GM19043 (cell line): ENCODE data around the gene CETP.
A peak's percentile ranks its signal among the peaks of the same experiment; 100 is the strongest.
"Not testable (repeated sequence)": the region's sequence is repeated elsewhere in the genome, so short reads cannot be mapped to it uniquely, and the experiment has no call there.

Experiments
- ATAC-seq: cut with Tn5 transposase; IDR thresholded peaks from one replicate; pipeline ENCODE4 v1.9.1; 2021; ENCODE audit warnings: low read depth; ENCODE audit not compliant: unreplicated experiment

Gene CETP

DNA sequence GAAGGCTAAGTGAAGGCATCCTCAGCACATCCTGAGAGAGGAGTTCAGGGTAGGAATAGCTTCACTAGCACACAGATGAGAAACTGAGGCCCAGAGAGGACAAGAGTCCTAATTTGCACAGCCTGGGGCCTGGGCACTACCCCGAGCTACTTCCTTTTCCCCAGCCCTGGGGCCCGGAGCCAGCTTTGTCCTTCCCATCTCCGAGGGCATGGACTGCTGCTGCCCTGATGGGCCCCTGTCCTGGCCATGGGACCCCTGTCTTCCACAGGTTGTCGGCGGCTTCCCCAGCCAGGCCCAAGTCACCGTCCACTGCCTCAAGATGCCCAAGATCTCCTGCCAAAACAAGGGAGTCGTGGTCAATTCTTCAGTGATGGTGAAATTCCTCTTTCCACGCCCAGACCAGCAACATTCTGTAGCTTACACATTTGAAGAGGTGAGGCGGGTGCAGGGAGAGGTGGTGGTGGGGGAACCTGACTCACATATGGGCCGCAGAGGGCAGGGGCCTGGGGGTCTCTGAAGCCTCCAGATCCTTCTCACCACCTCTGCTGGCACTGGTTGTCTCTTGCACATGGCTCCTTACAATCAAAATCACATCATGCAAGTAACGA is 16.2 kb downstream of the CETP start:
- ATAC-seq: no peak

GRCh38 chr16:56980201-56980535 is 18.4 kb downstream of the CETP start:
- no peak for ATAC-seq

GRCh38 chr16:56980792-56981724 is 19.3 kb downstream of the CETP start:
- no peak for ATAC-seq

- ATAC-seq: no peak
Measured at GRCh38 chr16:56981729-56982271, 20.1 kb downstream of the CETP start.

DNA sequence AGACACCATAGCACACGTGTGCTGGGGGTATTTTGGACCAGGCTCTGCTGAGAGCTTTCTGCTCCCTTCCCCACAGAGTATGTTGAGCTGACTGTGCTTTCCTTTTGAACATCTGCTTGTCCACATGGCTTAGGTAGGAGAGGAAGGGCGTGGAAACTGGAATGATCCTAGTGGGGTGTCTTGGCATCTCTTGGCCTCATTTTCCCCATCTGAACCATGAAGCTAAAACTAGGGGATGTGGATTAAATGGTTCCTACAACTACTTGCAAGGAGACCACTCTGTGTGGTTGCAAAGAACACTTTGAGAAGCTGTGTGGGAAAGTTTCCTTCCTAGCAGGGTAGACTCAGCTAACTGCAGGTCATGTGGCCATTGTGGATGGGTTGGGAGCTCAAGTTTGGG is 20.9 kb downstream of the CETP start:
- no peak for ATAC-seq

DNA sequence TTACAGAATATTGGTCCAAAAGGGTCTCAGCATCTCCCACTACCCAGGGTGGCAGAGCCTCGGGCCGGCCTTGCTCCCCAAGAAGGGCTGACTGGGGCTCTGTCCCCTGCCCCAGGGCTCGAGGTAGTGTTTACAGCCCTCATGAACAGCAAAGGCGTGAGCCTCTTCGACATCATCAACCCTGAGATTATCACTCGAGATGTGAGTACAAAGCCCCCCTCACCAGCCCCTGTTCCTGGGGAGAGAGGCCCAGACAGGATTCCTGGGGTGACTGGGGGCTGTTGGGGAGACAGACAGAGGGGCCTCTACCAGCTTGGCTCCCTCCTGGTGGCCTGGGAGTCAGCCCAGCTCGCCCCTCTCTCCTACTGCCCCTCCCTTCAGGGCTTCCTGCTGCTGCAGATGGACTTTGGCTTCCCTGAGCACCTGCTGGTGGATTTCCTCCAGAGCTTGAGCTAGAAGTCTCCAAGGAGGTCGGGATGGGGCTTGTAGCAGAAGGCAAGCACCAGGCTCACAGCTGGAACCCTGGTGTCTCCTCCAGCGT is 21.5 kb downstream of the CETP start:
- no peak for ATAC-seq

DNA sequence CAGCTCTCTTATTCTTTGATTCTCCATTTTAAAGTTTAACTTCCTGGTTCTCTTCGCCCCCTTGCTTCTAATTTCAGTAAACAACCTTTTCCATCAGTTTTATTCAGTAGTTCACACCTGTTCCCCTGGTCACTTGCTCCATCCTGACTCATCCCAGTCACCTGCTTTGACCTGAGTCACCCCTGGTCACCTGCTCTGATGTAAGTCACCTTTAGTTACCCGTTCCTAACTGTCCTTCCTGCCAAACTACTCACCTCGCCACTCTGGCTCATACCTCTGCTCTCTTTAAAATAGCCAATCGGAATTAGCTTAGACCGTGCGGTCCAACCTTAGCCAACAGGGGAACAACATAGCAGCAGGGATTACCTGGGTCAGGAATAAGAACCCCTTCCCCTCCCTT is 22.9 kb downstream of the CETP start:
- ATAC-seq: no peak

- no peak for ATAC-seq
Measured at GRCh38 chr16:56985288-56985961, 23.7 kb downstream of the CETP start.

GRCh38 chr16:56985962-56986360 is 24.2 kb downstream of the CETP start:
- no peak for ATAC-seq

- no peak for ATAC-seq
Measured at GRCh38 chr16:56986361-56986760, 24.6 kb downstream of the CETP start.

DNA sequence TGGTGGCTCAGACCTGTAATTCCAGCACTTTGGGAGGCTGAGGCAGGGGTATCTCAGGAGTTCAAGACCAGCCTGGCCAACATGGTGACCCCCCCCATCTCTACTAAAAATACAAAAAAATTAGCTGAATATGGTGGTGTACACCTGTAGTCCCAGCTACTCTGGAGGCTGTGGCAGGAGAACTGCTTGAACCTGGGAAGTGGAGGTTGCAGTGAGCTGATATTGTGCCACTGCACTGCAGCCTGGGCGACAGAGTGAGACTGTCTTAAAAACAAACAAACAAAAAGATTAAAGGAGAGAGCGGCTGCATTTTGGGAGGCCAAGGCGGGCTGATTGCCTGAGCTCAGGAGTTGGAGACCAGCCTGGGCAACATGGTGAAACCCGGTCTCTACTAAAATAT is 25.2 kb downstream of the CETP start:
- not testable (repeated sequence) for ATAC-seq

GRCh38 chr16:56987692-56988091 is 25.9 kb downstream of the CETP start:
- ATAC-seq: no peak

GRCh38 chr16:56988161-56988947 is 26.6 kb downstream of the CETP start:
- no peak for ATAC-seq

- ATAC-seq: peak; percentile 82
Measured at GRCh38 chr16:56988948-56989945, 27.5 kb downstream of the CETP start, which contains the start of gene NLRC5. NLRC5 (plus strand) TSS chr16:56989557; CDS start chr16:57020713, 31,156 bp downstream.

DNA sequence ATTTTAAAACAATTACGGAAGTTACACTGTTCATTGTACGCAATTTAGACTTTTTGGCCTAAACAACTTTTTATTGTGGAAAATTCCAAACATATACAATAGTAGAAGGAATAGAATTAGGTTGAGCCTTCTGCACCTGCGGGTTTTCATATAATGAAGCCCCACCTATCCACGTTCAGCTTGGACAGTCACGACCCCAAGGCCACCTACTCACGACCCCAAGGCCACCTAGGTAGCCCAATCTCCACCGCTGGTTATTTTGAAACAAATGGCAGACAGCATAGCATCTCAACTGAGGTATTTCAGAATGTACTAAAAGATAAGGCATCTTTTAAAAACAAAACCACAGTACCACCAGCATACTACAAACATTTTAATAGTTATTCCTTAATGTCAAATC is 28.2 kb downstream of the CETP start:
- ATAC-seq: no peak

- no peak for ATAC-seq
Measured at GRCh38 chr16:56990407-56991286, 28.9 kb downstream of the CETP start.

DNA sequence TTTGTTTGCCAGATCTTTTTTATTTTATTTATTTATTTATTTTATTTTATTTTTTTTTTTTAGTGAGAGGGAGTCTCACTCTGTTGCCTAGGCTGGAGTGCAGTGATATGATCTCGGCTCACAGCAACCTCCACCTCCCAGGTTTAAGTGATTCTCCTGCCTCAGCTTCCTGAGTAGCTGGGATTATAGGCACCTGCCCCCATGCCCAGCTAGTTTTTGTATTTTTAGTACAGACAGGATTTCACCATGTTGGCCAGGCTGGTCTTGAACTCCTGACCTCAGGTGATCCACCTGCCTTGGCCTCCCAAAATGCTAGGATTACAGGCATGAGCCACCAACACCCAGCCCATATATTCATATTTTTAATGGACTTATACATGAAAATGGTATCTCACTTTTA is 30.7 kb downstream of the CETP start:
- ATAC-seq: not testable (repeated sequence)

GRCh38 chr16:56993204-56993603 is 31.5 kb downstream of the CETP start:
- ATAC-seq: no peak
